IMR-90 (cell line): ENCODE data around the gene PNPLA5. TPM values are rescaled to one million over a fixed set of nuclear protein-coding genes. Genes with fewer than 3 reads are reported as not detected.

ENCODE experiments used
- ATAC-seq: fragments of 200-7000 bp; cut with Tn5 transposase; 2 replicates; pipeline ENCODE4 v1.9.1; 2020; ENCODE audit warnings: low read depth, mild to moderate bottlenecking, moderate library complexity
- BruUV-seq: library from RNA; stranded (reverse); fragments of 400-500 nt; replicated peaks from 2 replicates; lab custom pipeline; 2021; lab: Mats Ljungman, UMichigan
- CTCF ChIA-PET: fragments of 300-600 bp; formaldehyde crosslinking; extraction: SDS; loops from one replicate; lab custom pipeline; 2021; ENCODE audit warnings: antibody characterized with exemption; lab: Yijun Ruan, JAX
- POLR2A ChIA-PET: fragments of 300-600 bp; sonication (Branson Sonifier 250); formaldehyde crosslinking; loops from one replicate; lab custom pipeline; 2022; ENCODE audit warnings: antibody characterized with exemption; ENCODE audit not compliant: unreplicated experiment; lab: Charles Lee
- DNase-seq: peaks from one replicate; pipeline ENCODE4 v3.0.0; 2013
- H2AFZ ChIP-seq: replicated peaks from 2 replicates; pipeline ENCODE3; 2013; ENCODE audit warnings: low read length, mild to moderate bottlenecking; ENCODE audit not compliant: poor library complexity
- H2AK5ac ChIP-seq: 2 replicates; pipeline ENCODE4 v1.6.1; 2013; ENCODE audit warnings: low read depth, low read length, inconsistent platforms
- H2AK9ac ChIP-seq: replicated peaks from 2 replicates; pipeline ENCODE3; 2013; ENCODE audit warnings: mild to moderate bottlenecking, low read depth, low read length, moderate library complexity; ENCODE audit not compliant: poor library complexity
- H2BK120ac ChIP-seq: 2 replicates; pipeline ENCODE4 v1.6.1; 2013; ENCODE audit warnings: low read depth, low read length, inconsistent platforms
- H2BK15ac ChIP-seq: 3 replicates; pipeline ENCODE4 v1.6.1; 2013; ENCODE audit warnings: low read depth, low read length, inconsistent platforms
- H2BK20ac ChIP-seq: 2 replicates; pipeline ENCODE4 v1.6.1; 2013; ENCODE audit warnings: low read depth, mild to moderate bottlenecking, inconsistent platforms, low read length, moderate library complexity
- H2BK5ac ChIP-seq: 2 replicates; pipeline ENCODE4 v1.6.1; 2013; ENCODE audit warnings: mild to moderate bottlenecking, low read depth, low read length, inconsistent platforms; ENCODE audit not compliant: poor library complexity, severe bottlenecking
- H3K14ac ChIP-seq: replicated peaks from 2 replicates; pipeline ENCODE4 v1.6.1; 2013; ENCODE audit warnings: low read depth, low read length, inconsistent platforms
- H3K18ac ChIP-seq: 2 replicates; pipeline ENCODE4 v1.6.1; 2013; ENCODE audit warnings: low read depth, low read length, control low read depth
- H3K23ac ChIP-seq: 2 replicates; pipeline ENCODE4 v1.6.1; 2013; ENCODE audit warnings: low read depth, low read length, inconsistent platforms
- H3K27ac ChIP-seq: 2 replicates; pipeline ENCODE4 v1.5.1; 2013; ENCODE audit warnings: mild to moderate bottlenecking, control low read depth, low read length; ENCODE audit not compliant: insufficient read depth
- H3K27me3 ChIP-seq: 2 replicates; pipeline ENCODE4 v1.6.1; 2013; ENCODE audit warnings: low read length; ENCODE audit not compliant: control insufficient read depth, insufficient read depth
- H3K36me3 ChIP-seq: 2 replicates; pipeline ENCODE4 v1.6.1; 2013; ENCODE audit warnings: low read length, mixed read lengths; ENCODE audit not compliant: control insufficient read depth, insufficient read depth
- H3K4ac ChIP-seq: 2 replicates; pipeline ENCODE4 v1.6.1; 2013; ENCODE audit warnings: low read depth, low read length, inconsistent platforms
- H3K4me1 ChIP-seq: 2 replicates; pipeline ENCODE4 v1.6.1; 2013; ENCODE audit warnings: low read length, mixed read lengths; ENCODE audit not compliant: control insufficient read depth, insufficient read depth
- H3K4me2 ChIP-seq: 2 replicates; pipeline ENCODE4 v1.6.1; 2013; ENCODE audit warnings: low read depth, mild to moderate bottlenecking, control low read depth, low read length, moderate library complexity
- H3K4me3 ChIP-seq: 2 replicates; pipeline ENCODE4 v1.5.1; 2013; ENCODE audit warnings: low read depth, mild to moderate bottlenecking, control low read depth, low read length, moderate library complexity; ENCODE audit not compliant: insufficient read depth
- H3K56ac ChIP-seq: 2 replicates; pipeline ENCODE4 v1.6.1; 2013; ENCODE audit warnings: low read length, inconsistent platforms; ENCODE audit not compliant: insufficient read depth; ENCODE audit errors: extremely low read depth
- H3K79me1 ChIP-seq, 2 experiments: 2 replicates each; pipeline ENCODE4 v1.6.1; 2013; ENCODE audit warnings: low read length in 2 of 2, inconsistent platforms in 1 of 2, low read depth in 1 of 2
- H3K9ac ChIP-seq: 2 replicates; pipeline ENCODE4 v1.6.1; 2013; ENCODE audit warnings: low read depth, low read length, control low read depth
- H3K9me1 ChIP-seq: 2 replicates; pipeline ENCODE4 v1.6.1; 2013; ENCODE audit warnings: low read length, inconsistent platforms; ENCODE audit not compliant: insufficient read depth
- H3K9me3 ChIP-seq: 2 replicates; pipeline ENCODE4 v1.6.1; 2013; ENCODE audit warnings: low read length; ENCODE audit not compliant: control insufficient read depth, insufficient read depth
- H4K20me1 ChIP-seq: 2 replicates; pipeline ENCODE4 v1.6.1; 2013; ENCODE audit warnings: low read length, inconsistent platforms; ENCODE audit not compliant: insufficient read depth
- H4K5ac ChIP-seq: 2 replicates; pipeline ENCODE4 v1.6.1; 2013; ENCODE audit warnings: mild to moderate bottlenecking, low read depth, low read length, control low read depth
- H4K8ac ChIP-seq, 2 experiments: 2 replicates each; pipeline ENCODE4 v1.6.1; 2013; ENCODE audit warnings: low read depth in 2 of 2, low read length in 2 of 2, control low read depth in 1 of 2, inconsistent platforms in 1 of 2
- H4K91ac ChIP-seq: 2 replicates; pipeline ENCODE4 v1.6.1; 2013; ENCODE audit warnings: low read depth, low read length, inconsistent platforms; ENCODE audit not compliant: insufficient read depth
- CEBPB ChIP-seq: IDR thresholded peaks from 2 replicates; pipeline ENCODE4 v1.6.1; 2012; ENCODE audit warnings: low read depth, low read length, improper control_type of control experiment
- CHD1 ChIP-seq: IDR thresholded peaks from 2 replicates; pipeline ENCODE4 v1.6.1; 2012; ENCODE audit warnings: low read depth, low read length, improper control_type of control experiment
- WGBS, 2 experiments: methylation state at CpG; one replicate each; pipeline versions ENCODE4 v1.1.5 to v1.1.7; 2013; ENCODE audit warnings: missing lambda C conversion rate in 2 of 2; ENCODE audit not compliant: insufficient read length in 1 of 2; ENCODE audit errors: extremely low coverage in 2 of 2; 5-methylcytosine and 5-hydroxymethylcytosine counted together
- dilution Hi-C: fragments of 300-500 bp; cut with HindIII; formaldehyde crosslinking; loops from one replicate; pipeline ENCODE4 v1.14.3; 2018; ENCODE audit warnings: low sequenced_read_pairs; ENCODE audit not compliant: unreplicated experiment
- in situ Hi-C: fragments of 300-500 bp; cut with MboI; formaldehyde crosslinking; loops from 3 replicates; pipeline ENCODE4 v1.14.3; 2019; ENCODE audit warnings: low sequenced_read_pairs, inconsistent platforms, mixed read lengths
- intact Hi-C: fragments of 100-400 bp; cut with micrococcal nuclease; formaldehyde crosslinking; loops from 2 replicates; pipeline ENCODE4 v1.10.0; 2022
- polyA plus RNA-seq, 3 experiments: library from polyadenylated mRNA; depleted of rRNA; stranded (reverse); fragments of >200 nt; gene quantifications; 2 replicates each; pipeline ENCODE4 v1.2.3, GENCODE V29; 2012; ENCODE audit warnings: low replicate concordance in 1 of 3
- total RNA-seq: library from RNA; depleted of rRNA; stranded (reverse); fragments of >200 nt; gene quantifications from 2 replicates; pipeline ENCODE4 v1.2.3, GENCODE V29; 2012

Gene PNPLA5
- total and polyA plus RNA-seq, 2 of the 4 experiments (the other 2 are of a cell fraction): 0.18 to 0.44 TPM

DNA sequence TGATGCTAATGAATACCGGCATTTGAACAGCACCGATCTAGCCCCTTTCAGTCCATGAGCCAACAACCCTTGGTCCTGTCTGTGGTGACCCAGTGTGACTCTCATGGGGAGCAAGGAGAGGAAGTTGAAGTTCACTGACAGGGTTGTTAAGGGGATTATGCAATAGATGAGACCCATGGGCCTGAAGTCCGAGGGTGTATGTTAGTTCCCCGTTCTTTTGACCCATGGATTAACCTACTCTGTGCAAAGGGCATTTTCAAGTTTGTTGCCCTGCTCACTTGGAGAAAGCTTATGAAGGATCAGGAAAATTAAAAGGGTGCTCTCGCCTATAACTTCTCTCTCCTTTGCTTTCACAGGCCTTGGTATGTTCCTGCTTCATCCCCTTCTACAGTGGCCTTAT lies 36.7 kb upstream of the PNPLA5 start:
- dilution Hi-C loops: no loop called here
- no TSS peak for BruUV-seq
- H3K4me2 ChIP-seq: no peak overlapping the region
- H3K9me3 ChIP-seq: no peaks in the 10 kb centered on the region
- H2AK5ac ChIP-seq: no peak overlapping the region
- H3K4me3 ChIP-seq: no peak overlapping the region
- peaks cover 25% of the 10 kb centered on the region; the same call in 1 of the 2 replicates for H3K36me3 ChIP-seq
- no peak overlapping the region for H4K8ac ChIP-seq
- peaks cover 0 to 12% of the 10 kb centered on the region in 2 experiments; a peak in 2 of 4 replicates for H3K79me1 ChIP-seq
- 100% methylated on average over 1 of the region's 5 CpGs; no CpG with 5 or more reads in 1 of the 2 experiments for WGBS, 2 experiments
- no peak overlapping the region for H3K23ac ChIP-seq
- no peak overlapping the region for H2AFZ ChIP-seq
- CTCF ChIA-PET: interaction anchor here (0.6 to 1.0 kb wide), 2 partner anchors 9 to 17 kb away, joined by 3 read pairs; no protein-coding TSS in a partner anchor
- peaks cover 11% of the 10 kb centered on the region; the same call in 1 of the 2 replicates for H3K9me1 ChIP-seq
- peaks cover 2% of the 10 kb centered on the region; the same call in 1 of the 2 replicates for H3K4me1 ChIP-seq
- H4K5ac ChIP-seq: no peak overlapping the region
- intact Hi-C loops: no loop called here
- H2BK20ac ChIP-seq: no peak overlapping the region
- H3K18ac ChIP-seq: no peak overlapping the region
- ATAC-seq (no peak), DNase-seq (no peak)
- peaks cover 6% of the 10 kb centered on the region; the same call in 1 of the 2 replicates for H4K20me1 ChIP-seq
- H4K91ac ChIP-seq: no peak overlapping the region
- no peak overlapping the region for H2BK120ac ChIP-seq
- H2BK5ac ChIP-seq: no peak overlapping the region
- H3K4ac ChIP-seq: no peak overlapping the region
- TF ChIP-seq CHD1: no peak
- TF ChIP-seq CEBPB: peak; percentile 40
- in situ Hi-C loops: no loop called here
- H3K27me3 ChIP-seq: no peaks in the 10 kb centered on the region
- H3K27ac ChIP-seq: no peak overlapping the region
- H3K14ac ChIP-seq: no peak overlapping the region
- H2AK9ac ChIP-seq: no peak overlapping the region
- no peak overlapping the region for H3K56ac ChIP-seq
- H3K9ac ChIP-seq: no peak overlapping the region
- POLR2A ChIA-PET: no interaction called here
- no peak overlapping the region for H2BK15ac ChIP-seq
